Uterus (tissue), 4 donors: ENCODE results near the gene C21orf58. TPM values are rescaled to one million over a fixed set of nuclear protein-coding genes. Genes with fewer than 3 reads are reported as not detected.

ENCODE experiments used
- DNase-seq, 2 donors: peaks; one replicate each; pipeline ENCODE4 v3.0.0-alpha.2; 2019 to 2020
- H3K27ac ChIP-seq, 2 donors: fragments of 200-600 bp; sonication (generic); 1 replicate in 1 of 2; 2 replicates in 1 of 2; pipeline ENCODE4 v1.5.1; 2016 to 2018
- H3K27me3 ChIP-seq, 2 donors: fragments of 200-600 bp; sonication (generic); one replicate each; pipeline ENCODE4 v1.5.1; 2018 to 2019; ENCODE audit warnings: control low read depth in 1 of 2
- H3K36me3 ChIP-seq, 2 donors: fragments of 200-600 bp; sonication (generic); one replicate each; pipeline ENCODE4 v1.5.1; 2019; ENCODE audit warnings: control low read depth in 1 of 2
- H3K4me1 ChIP-seq, 2 donors: fragments of 200-600 bp; sonication (generic); one replicate each; pipeline ENCODE4 v1.5.1; 2018 to 2019; ENCODE audit warnings: control low read depth in 1 of 2
- H3K4me3 ChIP-seq, 2 donors: fragments of 200-600 bp; sonication (generic); 1 replicate in 1 of 2; 2 replicates in 1 of 2; pipeline ENCODE4 v1.5.1; 2018 to 2019; ENCODE audit warnings: mild to moderate bottlenecking in 1 of 2
- H3K9me3 ChIP-seq, 2 donors: fragments of 200-600 bp; sonication (generic); one replicate each; pipeline ENCODE4 v1.5.1; 2019; ENCODE audit warnings: control low read depth in 1 of 2
- POLR2A ChIP-seq, 2 donors: fragments of 450-650 bp; IDR thresholded peaks; one replicate each; pipeline ENCODE4 v1.6.1; 2016; ENCODE audit warnings: antibody characterized with exemption in 2 of 2, mild to moderate bottlenecking in 1 of 2, moderate library complexity in 1 of 2
- intact Hi-C: fragments of 100-400 bp; cut with DNase I; formaldehyde crosslinking; loops from one replicate; pipeline ENCODE4 v1.15.1; 2023; ENCODE audit warnings: low total_unique reads
- total RNA-seq, 4 donors: library from RNA; depleted of rRNA in 3 of 4; stranded (reverse); fragments of >200 nt in 3 of 4; gene quantifications; one replicate each; pipeline versions ENCODE4 v1.1.0 to v1.2.4, GENCODE V29; 2014 to 2023
- TF ChIP-seq, protein P1 (sequence below), 4 experiments: fragments of 200-600 bp in 2 of 4; fragments of 450-650 bp in 2 of 4; sonication (generic) in 2 of 4; IDR thresholded peaks; one replicate each; pipeline ENCODE4 v1.5.1; 2016 to 2019; ENCODE audit warnings: antibody characterized with exemption in 4 of 4, mild to moderate bottlenecking in 2 of 4, moderate library complexity in 1 of 4
- donor health status: DM: yes; HTN: yes; CAD: no.

The C21orf58 gene
- total RNA-seq, 4 donors from 2014 or later = 0.88 to 9.4 (median 5.6) TPM

DNA sequence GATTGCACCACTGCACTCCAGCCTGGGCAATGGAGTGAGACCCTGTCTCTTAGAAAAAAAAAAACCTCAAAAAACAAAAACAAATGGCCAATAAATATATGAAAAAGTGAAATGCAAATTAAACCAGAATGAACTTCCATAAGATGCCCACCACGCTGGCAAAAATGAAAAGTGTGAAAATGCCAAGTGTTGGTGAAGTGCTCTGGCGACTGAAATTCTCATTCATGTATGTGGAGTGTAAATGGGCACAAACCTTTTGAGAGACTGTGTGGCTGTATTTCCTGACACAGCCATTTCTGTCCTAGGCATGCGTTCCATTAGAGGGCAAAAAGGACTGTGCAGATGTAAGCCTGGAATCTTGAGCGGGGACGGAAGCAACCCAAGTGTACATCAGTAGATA, 19.2 kb downstream of the C21orf58 start:
- H3K27me3 ChIP-seq = no peaks in the 10 kb centered on the region
- no peaks in the 10 kb centered on the region for H3K4me1 ChIP-seq
- intact Hi-C loops = no loop called here
- H3K9me3 ChIP-seq = no peaks in the 10 kb centered on the region
- no peak for DNase-seq
- no peak overlapping the region for H3K4me3 ChIP-seq
- no peak for TF ChIP-seq POLR2A (IDR thresholded peaks at IDR 0.05)
- TF ChIP-seq, protein P1, sequence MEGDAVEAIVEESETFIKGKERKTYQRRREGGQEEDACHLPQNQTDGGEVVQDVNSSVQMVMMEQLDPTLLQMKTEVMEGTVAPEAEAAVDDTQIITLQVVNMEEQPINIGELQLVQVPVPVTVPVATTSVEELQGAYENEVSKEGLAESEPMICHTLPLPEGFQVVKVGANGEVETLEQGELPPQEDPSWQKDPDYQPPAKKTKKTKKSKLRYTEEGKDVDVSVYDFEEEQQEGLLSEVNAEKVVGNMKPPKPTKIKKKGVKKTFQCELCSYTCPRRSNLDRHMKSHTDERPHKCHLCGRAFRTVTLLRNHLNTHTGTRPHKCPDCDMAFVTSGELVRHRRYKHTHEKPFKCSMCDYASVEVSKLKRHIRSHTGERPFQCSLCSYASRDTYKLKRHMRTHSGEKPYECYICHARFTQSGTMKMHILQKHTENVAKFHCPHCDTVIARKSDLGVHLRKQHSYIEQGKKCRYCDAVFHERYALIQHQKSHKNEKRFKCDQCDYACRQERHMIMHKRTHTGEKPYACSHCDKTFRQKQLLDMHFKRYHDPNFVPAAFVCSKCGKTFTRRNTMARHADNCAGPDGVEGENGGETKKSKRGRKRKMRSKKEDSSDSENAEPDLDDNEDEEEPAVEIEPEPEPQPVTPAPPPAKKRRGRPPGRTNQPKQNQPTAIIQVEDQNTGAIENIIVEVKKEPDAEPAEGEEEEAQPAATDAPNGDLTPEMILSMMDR (IDR thresholded peaks at IDR 0.05) = no peak
- no peak overlapping the region for H3K27ac ChIP-seq
- H3K36me3 ChIP-seq = no peaks in the 10 kb centered on the region

DNA sequence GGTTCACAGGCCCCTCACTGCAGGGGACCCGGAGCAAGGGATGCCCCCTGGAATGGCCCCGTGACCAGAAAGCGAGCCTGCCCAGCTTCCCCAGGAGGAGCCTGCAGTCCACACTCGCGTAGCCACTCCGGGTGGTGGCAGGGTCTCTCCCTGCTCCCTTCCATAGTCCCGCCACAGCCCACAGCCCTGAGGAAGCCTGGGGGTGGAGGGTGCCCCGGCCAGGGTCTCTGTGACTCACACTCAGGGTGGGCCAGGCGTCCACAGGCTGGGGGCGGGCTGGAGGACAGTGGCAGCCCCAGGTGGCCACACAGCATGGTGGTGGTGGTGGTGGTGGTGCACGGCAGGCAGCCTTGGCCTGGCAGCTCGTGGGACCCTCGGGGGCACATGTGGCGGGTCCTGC, 21.9 kb downstream of the C21orf58 start:
- DNase-seq = no peak
- H3K27me3 ChIP-seq = no peaks in the 10 kb centered on the region
- intact Hi-C loops = no loop called here
- no peaks in the 10 kb centered on the region for H3K9me3 ChIP-seq
- TF ChIP-seq, protein P1 (IDR thresholded peaks at IDR 0.05) = no peak
- TF ChIP-seq POLR2A (IDR thresholded peaks at IDR 0.05) = no peak
- H3K27ac ChIP-seq = no peak overlapping the region
- no peak overlapping the region for H3K4me3 ChIP-seq
- peaks cover 0 to 10% of the 10 kb centered on the region in 2 donors for H3K4me1 ChIP-seq
- H3K36me3 ChIP-seq = no peaks in the 10 kb centered on the region

DNA sequence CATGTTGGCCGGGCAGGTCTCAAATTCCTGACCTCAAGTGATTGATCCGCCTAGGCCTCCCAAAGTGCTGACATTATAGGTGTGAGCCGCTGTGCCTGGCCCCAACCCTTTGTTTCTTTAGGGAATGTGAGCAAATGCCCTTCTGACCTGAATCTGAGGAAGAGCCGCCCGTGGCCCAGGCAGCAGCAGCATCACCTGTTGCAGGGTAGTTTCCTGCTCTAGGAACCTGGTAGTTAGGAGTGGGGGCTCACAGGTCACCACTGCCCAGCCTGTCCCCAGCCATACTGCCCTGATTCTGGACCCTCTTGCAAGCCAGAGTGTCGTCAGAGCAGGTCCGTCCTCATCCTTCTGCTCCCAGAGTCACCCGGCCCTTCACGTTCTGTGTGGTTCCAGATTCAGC, 24.5 kb downstream of the C21orf58 start:
- Histone ChIP-seq H3K4me1 (peaks cover 0 to 14% of the 10 kb centered on the region in 2 donors), H3K27ac (no peak overlapping the region), H3K36me3 (no peaks in the 10 kb centered on the region), H3K9me3 (no peaks in the 10 kb centered on the region), H3K4me3 (no peak overlapping the region), H3K27me3 (no peaks in the 10 kb centered on the region)
- DNase-seq = no peak
- intact Hi-C loops = no loop called here
- TF ChIP-seq, protein P1 (IDR thresholded peaks at IDR 0.05) = no peak
- TF ChIP-seq POLR2A (IDR thresholded peaks at IDR 0.05) = no peak

DNA sequence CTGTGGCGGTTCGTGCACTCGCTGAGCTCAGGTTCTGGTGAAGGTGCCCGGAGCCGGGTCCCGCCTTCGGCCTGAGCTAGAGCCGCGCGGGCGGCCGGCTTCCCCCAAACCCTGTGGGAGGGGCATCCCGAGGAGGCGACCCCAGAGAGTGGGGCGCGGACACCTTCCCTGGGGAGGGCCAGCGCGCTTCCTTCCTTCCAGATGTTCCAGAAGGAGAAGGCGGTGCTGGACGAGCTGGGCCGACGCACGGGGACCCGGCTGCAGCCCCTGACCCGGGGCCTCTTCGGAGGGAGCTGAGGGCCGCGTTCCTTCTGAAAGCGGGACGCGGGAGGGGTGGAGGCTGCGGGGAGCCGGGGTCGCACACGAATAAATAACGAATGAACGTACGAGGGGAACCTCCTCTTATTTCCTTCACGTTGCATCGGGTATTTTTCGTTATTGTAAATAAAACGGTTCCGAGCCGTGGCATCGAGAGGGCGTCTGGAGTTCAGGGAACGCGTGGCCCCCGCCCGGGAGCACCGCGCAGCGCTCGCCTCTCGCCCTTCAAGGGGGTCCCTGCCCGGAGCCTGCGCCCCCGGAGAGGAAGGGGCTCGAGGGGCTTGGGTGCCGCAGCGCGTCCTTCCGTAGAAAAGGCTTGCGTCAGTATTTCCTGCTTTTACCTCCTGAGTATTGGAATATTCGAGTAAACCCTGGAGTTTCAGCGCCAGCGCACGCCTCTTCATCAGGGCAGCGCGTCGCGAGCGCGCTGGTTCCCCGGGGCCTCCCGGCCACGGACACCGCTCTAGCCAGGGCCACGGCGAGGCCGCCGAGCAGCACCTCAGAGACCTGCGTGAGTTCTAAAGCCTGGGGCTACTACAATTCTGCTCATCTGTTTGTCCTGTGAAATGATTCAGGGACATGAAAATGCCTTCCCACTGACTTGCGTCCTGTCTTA, 26.1 kb downstream of the C21orf58 start:
- no peaks in the 10 kb centered on the region for H3K36me3 ChIP-seq
- H3K27ac ChIP-seq = peak overlapping the region; percentile 29 to 57
- H3K4me1 ChIP-seq = peaks cover 0 to 14% of the 10 kb centered on the region in 2 donors
- peak in 1 of 2 donors; percentile 32 for DNase-seq
- H3K9me3 ChIP-seq = no peaks in the 10 kb centered on the region
- TF ChIP-seq POLR2A (IDR thresholded peaks at IDR 0.05) = no peak
- TF ChIP-seq, protein P1 (IDR thresholded peaks at IDR 0.05) = no peak
- peak overlapping the region; percentile 36 for H3K4me3 ChIP-seq
- intact Hi-C loops = no loop called here
- H3K27me3 ChIP-seq = no peaks in the 10 kb centered on the region

DNA sequence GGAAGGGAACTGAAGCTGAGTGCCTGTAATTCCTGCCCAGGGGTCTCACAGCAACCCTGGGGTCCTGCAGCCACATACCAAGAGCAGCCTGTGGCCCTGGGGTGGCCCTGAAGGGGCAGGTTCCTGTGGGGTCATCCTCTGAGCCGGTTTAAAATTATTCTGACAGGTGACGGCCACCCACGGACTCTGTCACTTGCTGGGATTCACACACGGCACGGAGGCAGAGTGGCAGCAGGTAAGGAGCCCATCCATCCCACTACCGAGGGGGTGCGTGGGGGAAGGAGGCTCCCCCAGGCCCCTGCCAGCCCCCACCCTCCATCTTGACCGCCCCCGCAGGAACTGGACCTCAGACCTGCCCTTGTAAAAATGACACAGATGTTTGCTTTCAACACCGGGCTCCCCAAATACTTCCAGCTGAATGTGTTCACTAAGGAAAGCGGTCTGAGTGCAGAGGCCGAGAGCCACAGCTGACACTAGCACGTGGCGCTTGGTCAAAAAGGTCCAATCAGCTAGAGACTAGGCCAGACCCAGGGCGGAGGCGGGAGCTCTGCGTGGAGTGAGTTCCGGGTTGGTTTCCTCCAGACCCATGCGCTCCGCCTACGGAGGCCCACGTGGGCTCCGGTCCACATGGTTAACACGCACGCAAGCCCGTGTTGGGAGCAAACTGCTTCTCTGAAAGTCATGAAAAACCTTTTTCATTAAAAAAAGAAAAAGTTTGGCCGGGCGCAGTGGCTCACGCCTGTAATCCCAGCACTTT, 27.5 kb downstream of the C21orf58 start:
- Histone ChIP-seq H3K4me3 (no peak overlapping the region), H3K9me3 (no peaks in the 10 kb centered on the region), H3K36me3 (no peaks in the 10 kb centered on the region), H3K4me1 (peaks cover 0 to 14% of the 10 kb centered on the region in 2 donors), H3K27me3 (no peaks in the 10 kb centered on the region), H3K27ac (peak overlapping the region; percentile 31 to 64)
- DNase-seq = peak; percentile 80 to 84
- intact Hi-C loops = no loop called here
- TF ChIP-seq, protein P1 (IDR thresholded peaks at IDR 0.05) = no peak
- TF ChIP-seq POLR2A (IDR thresholded peaks at IDR 0.05) = no peak
